Putamen (tissue), 1 donor: ENCODE results near the gene KCNT1.

Experiments
- DNase-seq: peaks from one replicate; pipeline ENCODE4 v3.0.0-alpha.2; 2016; ENCODE audit warnings: low spot score

Gene KCNT1

DNA sequence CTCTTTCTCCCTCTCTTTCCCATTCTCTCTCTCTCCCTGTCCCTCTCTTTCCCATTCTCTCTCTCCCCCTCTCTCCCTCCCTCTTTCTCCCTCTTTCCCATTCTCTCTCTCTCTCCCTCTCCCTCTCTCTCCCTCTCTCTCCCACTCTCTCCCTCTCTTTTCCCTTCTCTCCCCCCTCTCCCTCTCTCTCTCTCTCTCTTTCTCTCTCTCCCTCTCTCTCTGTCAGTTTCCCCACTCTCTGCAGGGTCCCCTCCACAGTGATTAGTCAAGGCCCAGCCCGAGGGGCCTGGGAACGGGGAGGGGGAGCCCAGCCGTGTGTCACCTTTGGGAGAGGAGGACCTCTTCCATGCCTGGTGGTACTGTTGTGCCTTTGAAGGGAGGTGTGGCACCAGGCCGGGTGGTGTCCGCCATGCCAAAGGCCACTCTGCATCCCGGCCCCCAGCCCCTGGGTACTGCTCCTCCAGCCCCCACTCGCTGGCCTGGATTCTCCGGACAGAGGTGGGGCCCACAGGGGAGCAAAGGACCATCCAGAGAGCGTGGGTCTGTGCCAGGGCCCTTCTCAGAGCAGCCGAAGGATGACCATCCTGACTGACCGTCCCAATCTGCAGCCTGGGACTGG, 25.4 kb downstream of the KCNT1 start:
- no peak for DNase-seq

DNA sequence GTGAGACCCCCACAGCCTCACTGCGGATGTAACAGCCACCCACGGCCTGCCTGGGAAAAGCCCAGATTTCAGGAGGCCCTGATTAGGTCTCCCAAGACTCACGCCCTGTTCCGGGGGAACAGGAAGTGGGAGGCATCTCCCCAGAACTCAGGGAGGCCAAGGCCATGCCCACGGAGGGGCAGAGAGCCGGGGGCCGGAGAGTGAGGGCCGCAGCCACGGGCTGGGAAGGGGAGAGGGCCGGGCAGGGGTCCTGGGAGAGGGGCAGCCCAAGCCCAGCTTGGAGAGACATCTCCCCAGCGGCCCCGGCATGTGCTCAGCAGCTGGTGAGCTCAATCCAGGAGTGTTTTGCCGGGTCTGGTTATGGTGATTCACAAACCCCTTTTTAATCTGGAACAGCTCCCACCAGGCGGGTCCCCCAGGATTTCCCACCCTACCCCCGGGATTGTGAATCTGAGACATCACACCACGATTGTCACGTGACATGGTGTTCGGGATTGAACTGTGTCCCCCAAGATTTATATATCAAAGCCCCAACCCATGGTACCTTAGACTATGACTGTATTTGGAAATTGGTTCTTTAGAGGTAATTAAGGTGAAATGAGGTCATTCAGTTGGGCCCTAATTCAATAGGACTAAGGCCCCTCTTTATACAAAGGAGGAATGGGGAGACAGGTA, 26.6 kb downstream of the KCNT1 start:
- DNase-seq = no peak

DNA sequence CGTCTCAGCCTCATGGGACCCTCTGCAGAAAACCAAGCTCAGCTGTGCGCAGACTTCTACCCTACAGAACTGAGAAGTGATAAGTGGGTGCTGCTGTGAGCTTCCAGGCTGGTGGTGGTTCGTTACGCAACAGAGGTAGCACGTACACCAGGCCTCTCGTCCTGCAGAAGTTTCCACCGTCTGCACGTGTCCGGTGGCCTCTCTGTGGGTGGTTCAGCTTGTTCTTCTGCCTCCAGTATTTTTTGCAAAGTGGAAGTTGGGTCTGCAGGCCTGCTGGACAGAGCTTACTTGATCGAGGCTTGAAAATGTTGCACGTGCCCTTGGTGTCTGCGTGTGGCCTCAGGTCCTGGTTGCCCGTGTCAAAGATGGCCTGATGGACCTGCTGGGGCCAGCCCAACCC, 27.5 kb downstream of the KCNT1 start:
- no peak for DNase-seq

DNA sequence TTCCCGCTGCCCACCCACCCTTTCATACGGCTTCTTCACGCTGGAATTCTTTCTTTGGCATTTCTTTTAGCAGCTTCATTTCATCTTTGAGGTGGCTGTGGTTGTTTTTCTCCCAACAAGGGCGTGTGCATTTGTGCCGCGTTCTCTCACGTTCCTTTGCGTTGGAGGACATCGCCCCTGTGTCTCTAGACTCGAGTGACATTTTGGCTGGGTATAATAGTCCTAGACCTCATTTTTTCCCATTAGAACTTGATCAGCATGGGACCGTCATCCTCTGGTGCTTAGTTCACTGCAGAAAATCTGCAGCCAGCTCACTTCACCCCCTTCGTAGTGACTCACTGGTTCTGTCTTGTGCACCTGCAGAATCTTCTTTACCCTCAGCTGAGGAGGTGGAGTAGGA, 29.5 kb downstream of the KCNT1 start:
- no peak for DNase-seq

DNA sequence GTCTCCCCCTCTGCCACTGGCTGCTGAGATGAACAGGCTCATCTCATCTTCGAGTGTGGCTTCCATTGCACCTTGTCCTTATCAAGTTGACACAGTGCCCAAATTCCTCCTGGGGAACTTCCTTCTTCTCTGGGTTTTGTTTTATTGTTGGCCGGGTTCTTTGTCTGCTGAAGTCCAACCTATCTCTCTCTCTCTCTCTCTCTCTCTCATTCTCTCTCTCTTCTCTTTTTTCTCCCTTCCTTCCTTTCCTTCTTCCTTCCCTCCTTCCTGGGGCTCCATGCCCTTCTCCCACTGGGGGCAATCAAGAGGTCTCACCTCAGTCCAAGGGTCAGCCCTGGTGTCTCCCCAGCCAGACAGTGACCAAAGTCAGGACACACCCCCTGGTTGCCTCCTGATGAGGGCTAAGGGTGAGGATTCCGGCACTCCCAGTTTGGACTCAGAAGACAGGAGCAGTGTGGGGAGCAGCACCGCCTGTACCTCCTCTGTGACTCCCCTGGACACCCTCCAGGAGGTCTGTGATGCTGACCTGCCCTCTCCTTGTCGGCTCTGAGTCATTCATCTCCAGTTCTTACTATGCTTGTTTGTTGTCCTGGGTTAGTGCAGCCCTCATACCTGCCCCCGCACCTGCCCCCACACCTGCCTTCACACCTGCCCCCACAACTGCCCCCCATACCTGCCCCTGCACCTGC, 30.7 kb downstream of the KCNT1 start:
- DNase-seq = no peak

DNA sequence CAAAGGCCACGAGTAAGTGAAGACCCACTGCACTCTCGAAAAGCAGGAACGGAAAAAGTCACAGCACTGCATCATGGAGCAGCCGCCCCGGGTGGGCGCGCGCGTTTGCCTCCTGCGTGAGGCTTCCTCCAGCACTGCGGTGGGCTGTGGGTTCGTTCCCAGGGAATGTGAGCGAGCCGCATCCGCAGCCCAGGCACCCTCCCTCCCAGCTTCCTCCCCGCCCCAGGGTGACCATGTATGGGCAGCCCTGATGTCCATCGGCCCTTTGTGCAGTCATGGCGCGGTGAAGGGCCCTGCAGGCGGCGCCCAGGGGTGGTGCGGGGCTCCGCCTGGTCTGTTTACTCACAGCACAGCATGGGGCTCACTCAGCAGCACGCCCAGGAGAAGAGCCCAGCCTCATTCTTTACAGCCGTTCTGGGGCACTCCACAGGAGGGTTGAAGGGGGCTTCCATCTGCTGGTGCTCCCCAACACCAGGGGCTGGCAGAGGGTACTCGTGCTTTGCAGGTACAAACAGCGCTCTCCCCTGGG, 32.7 kb downstream of the KCNT1 start:
- no peak for DNase-seq

DNA sequence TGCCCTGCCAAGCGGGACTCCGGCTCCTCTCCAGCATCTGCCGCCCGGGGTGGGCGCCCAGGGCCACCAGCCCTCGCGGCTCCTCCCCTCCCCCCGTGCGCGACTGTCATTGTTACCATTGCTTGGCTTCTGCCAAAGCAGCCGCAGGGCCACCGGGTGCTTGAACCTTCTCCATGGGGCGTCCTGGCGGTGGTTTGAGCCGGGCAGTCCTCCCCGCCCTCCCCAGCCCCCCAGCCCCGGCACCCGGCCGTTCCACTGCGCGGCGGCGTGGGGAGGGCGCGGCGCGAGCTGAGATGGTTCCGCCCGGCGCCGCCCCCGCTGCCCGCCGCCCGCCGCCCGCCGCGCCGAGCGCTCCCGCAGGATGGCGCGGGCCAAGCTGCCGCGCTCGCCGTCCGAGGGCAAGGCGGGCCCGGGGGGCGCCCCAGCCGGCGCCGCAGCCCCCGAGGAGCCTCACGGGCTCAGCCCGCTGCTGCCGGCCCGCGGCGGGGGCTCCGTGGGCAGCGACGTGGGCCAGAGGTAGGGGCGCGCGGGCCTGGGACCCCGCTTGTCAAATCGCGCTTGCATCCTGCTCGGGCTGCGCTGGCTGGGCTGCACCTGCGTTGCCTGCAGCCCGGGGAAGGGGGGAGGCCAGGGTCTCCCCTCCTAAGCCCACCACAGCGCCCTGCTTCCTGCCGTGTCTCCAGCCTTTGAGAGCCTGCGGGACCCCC, 34.4 kb downstream of the KCNT1 start:
- no peak for DNase-seq

DNA sequence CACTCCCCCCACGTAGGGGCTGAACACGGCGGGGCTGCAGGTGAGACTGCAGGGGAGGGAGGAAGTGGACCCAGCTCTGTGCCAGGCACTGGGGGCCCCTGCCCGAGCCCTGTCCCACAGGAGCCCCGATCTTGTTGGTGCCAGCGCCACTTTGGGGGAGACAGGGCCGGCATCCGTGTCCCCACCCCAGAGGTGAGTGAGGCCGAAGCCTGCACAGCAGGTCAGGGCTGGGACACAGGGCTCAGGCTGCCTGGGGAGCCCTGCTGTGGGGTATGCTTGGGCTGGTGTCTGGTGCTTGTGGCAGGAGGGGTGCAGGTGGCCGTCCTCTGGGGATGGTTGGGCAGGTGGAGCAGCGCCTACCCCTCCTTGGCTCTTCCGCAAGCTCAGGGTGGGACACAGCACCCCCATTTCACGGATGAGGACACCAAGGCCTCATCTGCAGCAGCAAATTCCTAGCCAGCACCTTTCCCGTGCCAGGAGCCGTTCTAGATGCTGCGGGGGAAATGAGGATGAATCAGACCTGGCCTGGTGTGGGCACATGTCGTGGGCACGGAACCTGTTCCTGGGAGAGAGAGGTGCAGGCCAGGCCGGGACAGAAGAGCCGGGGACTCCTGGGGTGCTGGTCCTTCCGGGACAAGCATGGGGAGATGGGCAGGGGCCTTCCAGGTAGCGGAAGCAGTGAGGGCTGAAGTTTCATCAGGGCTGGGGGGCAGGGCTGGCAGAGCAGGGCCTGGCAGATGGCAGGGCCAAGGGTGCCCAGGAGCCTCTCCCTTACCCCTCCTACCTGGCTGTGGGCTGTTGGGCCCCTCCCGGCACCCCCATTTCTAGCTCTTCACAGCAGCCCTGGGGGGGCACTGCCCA, 35.2 kb downstream of the KCNT1 start:
- peak; percentile 30 for DNase-seq

DNA sequence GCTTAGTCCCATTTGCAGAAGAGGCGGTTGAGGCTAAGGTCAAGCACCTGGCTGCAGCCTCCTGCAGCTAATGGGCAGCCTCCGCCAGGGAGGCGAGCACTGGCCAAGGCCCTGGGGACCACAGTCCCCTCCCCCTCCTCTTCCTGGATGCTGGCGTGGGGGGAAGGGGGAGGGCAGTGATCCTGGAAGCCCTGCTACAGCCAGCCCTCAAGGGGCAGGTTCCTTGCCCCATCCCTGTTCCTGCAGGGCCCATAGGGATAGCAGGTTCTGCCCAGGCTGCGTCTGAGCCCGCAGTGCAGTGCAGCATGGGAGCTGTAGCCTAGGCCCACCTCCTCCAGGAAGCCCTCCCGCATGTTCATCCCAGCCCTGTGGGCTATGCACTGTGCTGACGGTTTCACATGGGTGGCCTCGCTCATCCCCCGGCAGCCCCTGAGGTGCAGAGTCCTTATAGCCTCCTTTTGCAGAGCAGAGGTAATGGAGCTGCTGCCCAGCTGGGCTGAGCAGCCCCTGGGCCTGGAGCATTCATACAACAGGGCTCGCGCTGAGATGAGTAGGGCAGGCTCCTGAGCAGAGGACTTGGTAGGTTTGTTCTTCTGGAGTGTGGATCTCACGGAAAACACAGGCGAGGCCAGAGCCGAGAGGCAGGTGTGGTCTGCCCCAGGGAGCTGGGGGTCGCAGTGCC, 36.0 kb downstream of the KCNT1 start:
- DNase-seq = no peak

DNA sequence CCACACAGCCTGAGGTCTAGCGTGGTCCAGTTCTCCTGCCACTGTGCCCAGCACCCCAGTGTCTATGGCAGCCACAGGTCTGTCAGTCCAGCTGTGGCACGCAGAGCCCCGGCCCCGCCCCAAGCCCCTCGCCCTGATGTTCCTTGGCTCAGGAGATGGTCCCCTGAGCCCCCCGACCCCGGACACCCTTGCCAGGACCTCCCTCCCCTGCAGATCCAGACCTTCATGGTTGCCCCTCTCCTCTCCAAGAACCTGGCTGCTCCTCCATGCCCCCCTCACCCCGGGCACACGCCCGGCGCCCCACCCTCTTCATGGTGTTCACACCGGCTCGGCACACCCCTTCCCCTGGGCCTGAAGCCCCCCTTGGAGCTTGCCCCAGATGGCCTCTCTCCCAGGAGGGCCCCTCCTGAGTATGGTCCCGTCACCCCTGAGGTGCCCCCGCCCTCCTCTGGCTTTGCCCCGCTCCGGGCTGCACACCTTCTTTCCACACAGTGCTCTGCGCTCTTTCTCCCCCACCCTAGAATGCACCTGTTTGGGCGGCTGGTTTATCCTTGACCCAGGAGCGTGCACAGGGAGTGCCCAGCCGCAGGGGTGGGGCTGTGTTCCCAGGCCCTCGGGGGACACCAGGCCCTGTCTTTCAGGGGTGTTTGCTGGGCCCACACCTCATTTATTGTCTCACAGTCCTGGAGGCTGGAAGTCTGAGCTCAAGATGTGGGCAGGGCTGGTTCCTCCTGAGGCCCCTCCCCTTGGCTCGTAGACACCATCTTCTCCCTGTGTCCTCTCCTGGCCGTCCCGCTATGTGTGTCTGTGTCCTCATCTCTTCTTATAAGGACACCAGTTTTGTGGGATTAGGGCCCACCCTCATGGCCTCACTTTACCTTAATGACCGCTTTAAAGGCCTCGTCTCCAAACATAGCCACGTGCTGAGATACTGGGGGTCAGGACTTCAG, 37.6 kb downstream of the KCNT1 start:
- no peak for DNase-seq

DNA sequence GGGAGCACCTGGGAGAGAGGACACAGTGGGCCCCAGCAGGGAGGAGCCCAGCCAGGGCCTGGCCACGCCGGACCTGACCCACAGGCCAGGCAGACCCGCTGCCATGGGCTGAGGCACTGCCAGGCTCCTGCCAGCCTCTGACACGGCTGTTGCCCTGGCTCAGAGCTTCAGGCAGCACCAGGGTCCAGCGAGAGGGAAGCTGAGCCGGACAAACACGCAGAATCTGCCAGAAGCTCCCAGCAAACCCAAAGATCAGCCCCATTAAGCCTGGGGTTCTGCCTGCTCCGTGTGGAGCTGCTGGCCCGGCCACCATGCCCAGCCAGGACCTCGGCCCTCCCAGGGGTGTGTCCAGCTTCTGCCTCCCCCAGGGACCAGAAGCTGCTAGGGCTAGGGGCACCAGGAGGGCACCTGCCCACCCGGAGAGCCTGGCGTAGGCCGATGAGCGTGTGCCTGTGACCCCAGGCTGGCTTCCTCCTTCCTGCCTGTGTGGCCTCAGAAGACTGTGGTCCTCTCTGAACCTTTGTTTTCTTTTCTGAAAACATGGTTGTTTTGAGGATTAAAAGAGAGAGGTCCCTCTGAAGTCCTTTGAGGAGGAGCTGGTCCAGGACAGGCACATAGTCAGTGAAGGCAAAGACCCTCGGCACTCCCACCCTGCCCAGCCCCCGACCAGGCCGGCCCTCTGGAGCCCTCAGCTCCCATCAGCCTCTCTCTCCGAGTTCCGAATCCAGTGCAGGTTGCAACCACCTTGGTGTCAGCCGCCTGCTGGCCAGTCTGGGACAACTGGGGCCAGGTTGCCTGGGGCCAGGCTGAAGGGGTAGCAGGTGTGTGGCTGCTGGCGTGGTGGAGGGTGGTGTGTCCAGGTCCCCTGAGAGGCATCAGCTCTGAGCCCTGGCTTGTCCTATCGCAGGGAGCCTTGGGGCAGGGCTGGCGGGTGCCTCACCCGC, 39.6 kb downstream of the KCNT1 start:
- DNase-seq = no peak

DNA sequence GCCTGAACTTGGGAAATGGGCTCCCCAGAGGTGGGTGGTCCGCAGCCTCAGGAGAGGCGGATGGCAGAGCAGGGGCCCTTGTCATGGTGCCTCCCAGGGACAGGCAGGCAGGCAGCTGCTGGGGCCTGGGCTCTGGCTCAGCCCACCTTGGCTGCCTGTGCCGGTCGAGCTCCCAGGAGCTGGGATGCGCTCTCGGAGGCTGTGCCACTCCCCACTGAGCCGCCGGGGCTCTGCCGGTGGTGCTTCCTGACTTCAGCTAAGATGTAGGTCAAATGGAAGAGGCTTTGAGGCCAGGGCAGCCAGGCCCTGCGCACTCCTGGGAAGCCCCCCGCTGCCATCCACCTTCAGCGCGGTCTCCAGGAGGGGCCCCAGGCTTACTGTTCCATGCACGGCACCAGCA, 41.0 kb downstream of the KCNT1 start:
- no peak for DNase-seq

DNA sequence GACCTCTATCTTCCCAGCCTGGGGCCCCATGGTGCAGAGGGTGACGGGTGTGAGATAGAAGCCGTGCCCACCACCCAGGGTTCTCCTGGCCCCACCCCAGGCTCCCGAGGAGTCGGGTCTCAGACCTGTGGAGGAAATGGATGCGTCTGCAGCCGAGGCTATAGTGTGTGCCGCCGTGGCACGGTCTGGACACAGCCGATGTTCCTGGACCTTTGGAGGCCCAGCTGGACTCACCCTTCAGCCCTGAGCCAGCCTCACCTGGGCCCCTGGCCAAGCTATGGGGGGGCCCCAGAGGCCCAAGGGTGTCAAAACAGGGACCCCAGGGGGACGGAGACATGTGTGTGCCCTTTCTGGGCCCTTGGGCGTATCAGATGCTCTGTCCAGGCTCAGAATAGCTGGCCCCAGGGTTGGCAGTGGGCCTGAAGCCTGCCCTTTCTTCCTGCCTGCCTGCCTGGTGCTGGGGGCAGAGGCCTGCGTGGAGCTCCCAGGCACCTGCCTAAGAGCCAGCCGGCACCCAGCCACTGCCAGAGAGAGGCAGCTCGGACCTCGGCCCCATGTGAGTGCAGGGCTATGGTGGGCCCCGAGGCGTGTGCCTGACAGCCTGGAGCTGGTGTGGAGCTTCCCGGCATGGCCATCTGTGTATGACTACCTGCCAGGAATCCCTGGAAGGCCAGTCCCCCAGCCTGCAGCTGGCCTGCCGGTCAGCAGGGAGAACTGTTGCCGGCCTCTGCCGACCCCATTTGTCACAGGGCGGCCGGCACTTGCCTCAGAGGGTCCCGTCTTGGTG, 41.8 kb downstream of the KCNT1 start:
- DNase-seq = no peak

DNA sequence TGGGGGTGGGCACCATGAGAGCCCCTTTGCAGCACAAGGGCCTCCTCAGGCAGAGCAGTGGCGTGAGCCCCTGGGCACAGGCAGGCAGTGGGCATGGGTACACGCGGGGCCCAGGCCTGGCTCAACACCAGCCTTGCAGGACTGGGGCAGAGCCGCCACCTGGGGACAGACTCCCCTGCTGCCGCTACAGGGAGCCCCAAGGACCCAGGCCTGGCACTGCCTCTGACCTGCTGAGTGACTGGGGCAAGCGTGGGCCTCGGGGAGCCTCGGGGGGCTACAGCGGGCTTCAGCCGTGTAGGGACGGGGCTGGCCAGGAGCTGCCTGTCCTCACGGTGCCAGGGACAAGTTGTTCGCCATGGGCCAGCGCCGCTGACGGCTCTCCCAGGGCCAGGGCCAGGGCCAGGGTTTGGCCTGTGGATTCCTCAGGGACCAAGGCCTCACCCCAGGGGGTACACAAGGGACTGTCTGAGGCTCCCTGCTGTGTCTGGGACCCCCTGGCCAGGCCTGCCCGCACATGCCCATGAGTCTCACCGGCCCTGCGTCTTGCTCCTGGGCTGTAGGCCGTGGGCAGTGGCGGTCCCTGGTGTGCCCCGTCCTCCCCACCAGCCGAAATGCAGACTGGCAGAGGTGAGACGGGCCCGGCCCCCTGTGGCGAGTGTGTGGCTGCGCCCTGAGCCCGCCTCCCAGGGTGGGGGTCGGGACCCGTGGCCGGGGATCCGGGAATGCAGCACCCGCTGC, 42.5 kb downstream of the KCNT1 start:
- no peak for DNase-seq

DNA sequence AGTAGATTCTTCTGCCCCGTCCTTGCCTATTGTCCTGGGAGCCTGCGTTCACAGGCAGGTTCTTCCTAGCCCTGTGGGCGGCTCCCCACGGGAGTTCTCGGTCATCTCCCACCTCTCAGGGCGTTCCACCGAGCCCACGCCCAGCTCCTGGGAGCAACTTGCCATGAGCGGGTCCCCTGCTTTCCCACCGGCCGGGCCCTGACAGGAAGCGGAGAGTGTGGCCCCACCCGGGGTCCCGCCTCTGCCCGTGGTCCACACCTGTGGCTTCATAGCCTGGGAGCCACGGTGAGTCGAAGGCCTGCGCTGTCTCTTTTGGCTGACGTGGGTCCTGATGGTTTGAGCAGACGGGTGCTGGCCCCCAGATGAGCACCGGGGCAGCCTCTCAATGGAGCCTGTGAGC, 43.2 kb downstream of the KCNT1 start:
- no peak for DNase-seq

DNA sequence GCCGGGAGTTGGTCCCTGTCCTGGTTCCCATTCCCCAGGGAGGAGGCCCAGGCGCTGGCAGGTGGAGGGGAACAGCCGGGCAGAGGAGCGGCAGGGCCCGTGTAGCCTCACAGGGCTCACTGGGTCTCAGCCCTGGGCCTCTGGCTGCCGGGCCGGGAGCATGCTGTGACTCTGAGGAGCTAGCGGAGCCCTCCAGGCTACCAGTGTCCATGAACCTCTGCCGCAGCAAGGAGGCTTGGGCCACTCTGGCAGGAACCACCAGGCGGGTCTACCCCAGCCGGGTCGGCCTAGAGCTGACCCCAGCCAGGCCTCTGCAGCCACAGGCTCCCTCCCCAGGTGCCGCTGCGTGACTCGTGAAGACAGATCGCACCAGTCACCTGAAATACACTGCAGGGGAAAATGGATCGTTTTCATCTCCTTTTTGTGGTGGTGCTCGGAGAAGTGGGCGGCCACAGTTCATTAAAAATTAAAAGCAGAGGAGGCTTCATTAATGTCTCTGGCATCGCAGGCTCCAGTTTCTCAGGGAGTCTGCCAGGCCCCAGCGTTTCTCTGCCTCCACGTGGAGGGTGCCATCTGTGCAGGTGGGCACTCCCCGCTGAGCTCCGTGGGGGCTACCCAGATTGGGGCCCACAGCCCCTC, 43.8 kb downstream of the KCNT1 start:
- peak; percentile 54 for DNase-seq

DNA sequence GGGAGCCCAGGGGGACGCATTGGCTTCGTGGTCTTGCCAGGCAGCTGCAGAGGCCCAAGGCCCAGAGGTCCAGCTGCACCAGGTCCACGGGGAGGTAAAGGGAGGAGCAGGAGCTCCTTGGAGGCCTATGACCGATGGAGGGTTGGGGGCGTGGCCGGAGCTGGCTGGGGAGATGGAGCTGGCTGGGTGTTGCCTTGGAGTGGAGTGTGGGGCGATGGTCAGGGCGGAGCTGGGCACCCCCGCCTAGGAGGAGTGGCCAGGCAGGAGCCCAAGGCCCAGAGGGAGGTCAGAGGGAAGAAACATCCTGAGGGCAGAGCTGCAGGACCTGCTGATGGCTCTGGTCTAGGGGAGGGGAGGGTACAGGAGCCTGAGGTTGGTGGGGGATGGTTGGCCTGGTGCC, 44.6 kb downstream of the KCNT1 start:
- DNase-seq = no peak
